Measurements from ENCODE around the gene ODR4.
A peak's percentile ranks its signal among the peaks of the same experiment; 100 is the strongest.
"Not testable (repeated sequence)": the region's sequence is repeated elsewhere in the genome, so short reads cannot be mapped to it uniquely, and the experiment has no call there.

Gene ODR4

GRCh38 chr1:186375152-186375928 is at the start of gene ODR4, which contains the start of gene TPR:
ODR4 (plus strand) TSS chr1:186375838; CDS start chr1:186379786, 3,948 bp downstream.
TPR (minus strand) TSS chr1:186375253; CDS start chr1:186375028, 225 bp downstream.
- peak within 1 kb of the TSS; percentile 89 for H3K4me3 ChIP-seq
- TF ChIP-seq CTCF (IDR thresholded peaks at IDR 0.05): peak; percentile 85
- peak; percentile 98 for DNase-seq (ENCODE audit: low spot score)
- peak within 1 kb of the TSS; percentile 91 to 93 for H3K27ac ChIP-seq

GRCh38 chr1:186326009-186326408 is 49.6 kb upstream of the ODR4 start:
- TF ChIP-seq CTCF (IDR thresholded peaks at IDR 0.05): no peak
- Histone ChIP-seq H3K4me3 (no peak overlapping the region), H3K27ac (no peak overlapping the region)
- no peak for DNase-seq (ENCODE audit: low spot score)

GRCh38 chr1:186327331-186327730 is 48.3 kb upstream of the ODR4 start:
- TF ChIP-seq CTCF (IDR thresholded peaks at IDR 0.05): no peak
- Histone ChIP-seq H3K27ac (no peak overlapping the region), H3K4me3 (no peak overlapping the region)
- DNase-seq (ENCODE audit: low spot score): no peak

- TF ChIP-seq CTCF (IDR thresholded peaks at IDR 0.05): no peak
These were observed 44.9 kb upstream of the ODR4 start for GRCh38 chr1:186330758-186331157.

GRCh38 chr1:186337554-186337953 is 38.1 kb upstream of the ODR4 start:
- Histone ChIP-seq H3K4me3 (no peak overlapping the region), H3K27ac (no peak overlapping the region)
- no peak for DNase-seq (ENCODE audit: low spot score)
- no peak for TF ChIP-seq CTCF (IDR thresholded peaks at IDR 0.05)

More at GRCh38 chr1:186330758-186331157, 44.9 kb upstream of the ODR4 start:
- H3K27ac ChIP-seq: no peak overlapping the region
- DNase-seq (ENCODE audit: low spot score): no peak
- no peak overlapping the region for H3K4me3 ChIP-seq

- H3K4me3 ChIP-seq: no peak overlapping the region
- DNase-seq (ENCODE audit: low spot score): no peak
- TF ChIP-seq CTCF (IDR thresholded peaks at IDR 0.05): no peak
- H3K27ac ChIP-seq: no peak overlapping the region
These were observed 34.9 kb upstream of the ODR4 start for GRCh38 chr1:186340772-186341171.

GRCh38 chr1:186347837-186348691 is 27.6 kb upstream of the ODR4 start:
- not testable (repeated sequence) for H3K27ac ChIP-seq; DNase-seq (ENCODE audit: low spot score); H3K4me3 ChIP-seq
